Pancreas (tissue), 10 donors: Measurements from ENCODE around the gene KCNC1. TPM values are rescaled to one million over a fixed set of nuclear protein-coding genes. Genes with fewer than 3 reads are reported as not detected.

ENCODE experiments used
- ATAC-seq, 4 donors: fragments of 200-7000 bp; cut with Tn5 transposase; one replicate each; pipeline versions ENCODE4 v1.8.0 to v1.9.1; 2020; ENCODE audit warnings: mild to moderate bottlenecking in 4 of 4, moderate library complexity in 4 of 4
- DNase-seq, 6 donors: peaks; one replicate each; pipeline ENCODE4 v3.0.0-alpha.2; 2020
- FAIRE-seq: peaks from 2 replicates; lab custom pipeline; 2012; peaks lifted over from hg19 to GRCh38; lab: Jason Lieb, UNC
- H3K27ac ChIP-seq, 4 donors: fragments of 200-600 bp; sonication (generic); 1 replicate in 3 of 4; 2 replicates in 1 of 4; pipeline versions ENCODE4 v1.5.0 to v1.8.0; 2020
- H3K27me3 ChIP-seq, 4 donors: fragments of 200-600 bp; one replicate each; pipeline ENCODE4 v1.8.0; 2021
- H3K36me3 ChIP-seq, 3 donors: fragments of 200-600 bp; sonication (generic) in 1 of 3; one replicate each; pipeline versions ENCODE4 v1.5.0 to v1.8.0; 2020 to 2021
- H3K4me1 ChIP-seq, 3 donors: fragments of 200-600 bp; one replicate each; pipeline ENCODE4 v1.8.0; 2021
- H3K4me3 ChIP-seq, 4 donors: fragments of 200-600 bp; sonication (generic) in 2 of 4; one replicate each; pipeline versions ENCODE4 v1.5.0 to v1.8.0; 2020 to 2021
- H3K9me3 ChIP-seq, 4 donors: fragments of 200-600 bp; one replicate each; pipeline ENCODE4 v1.8.0; 2021
- CTCF ChIP-seq, 4 donors: fragments of 200-600 bp; sonication (generic) in 3 of 4; IDR thresholded peaks; one replicate each; pipeline versions ENCODE4 v1.5.0 to v1.8.0; 2021; ENCODE audit warnings: antibody characterized with exemption in 4 of 4
- WGBS, 2 donors: extraction: QIAGEN DNeasy Blood & Tissue Kit; methylation state at CpG; one replicate each; pipeline ENCODE4 v1.1.7; 2013; 5-methylcytosine and 5-hydroxymethylcytosine counted together
- intact Hi-C, 3 donors: fragments of 100-400 bp; cut with DNase I; formaldehyde crosslinking; loops; one replicate each; pipeline versions ENCODE4 v1.11.1 to v1.14.2; 2022
- polyA plus RNA-seq, 2 donors: library from polyadenylated mRNA; stranded (reverse); fragments of 200-250 nt; gene quantifications; one replicate each; pipeline ENCODE4 v1.2.3, GENCODE V29; 2013
- total RNA-seq, 6 donors: library from RNA; stranded (reverse); fragmentation: NEBNext Ultra II Directional in 4 of 6; extraction: Animal tissue kit (Norgen Biotek cat#: 25700) in 4 of 6; gene quantifications; one replicate each; pipeline versions ENCODE4 v1.2.1 to v1.2.4, GENCODE V29; 2021 to 2023
- donor health status: healthy with polysubstance abuse.
- donor health status: DM: no; HTN: no; CAD: no; lungs with moderate emphysema.
- donor health status: DM: no; HTN: no; CAD: no.
- donor health status: control.
- donor health status: control.
- donor health status: Bipolar disorder and iron deficiency.
- donor health status: DM: yes; HTN: yes; CAD: no.
- donor health status: DM: no; HTN: no; CAD: no.
- donor health status: DM: no; HTN: no; CAD: no.
- donor health status: DM: yes; HTN: yes; CAD: no.

The KCNC1 gene
- total and polyA plus RNA-seq, 8 donors = 0.05 to 0.82 (median 0.37) TPM

GRCh38 chr11:17745023-17745772, 10.6 kb downstream of the KCNC1 start:
- Histone ChIP-seq H3K36me3 (no peaks in the 10 kb centered on the region), H3K27ac (no peak overlapping the region), H3K27me3 (no peaks in the 10 kb centered on the region), H3K4me3 (no peak overlapping the region), H3K9me3 (no peaks in the 10 kb centered on the region), H3K4me1 (no peaks in the 10 kb centered on the region)
- WGBS, 2 donors = 73 to 76% methylated on average over 20 of the region's 20 CpGs
- FAIRE-seq = no peak
- no peak for ATAC-seq
- no peak for DNase-seq
- TF ChIP-seq CTCF (IDR thresholded peaks at IDR 0.05) = no peak
- intact Hi-C loops = no loop called here

GRCh38 chr11:17746096-17746495, 11.5 kb downstream of the KCNC1 start:
- Histone ChIP-seq H3K27me3 (no peaks in the 10 kb centered on the region), H3K36me3 (no peaks in the 10 kb centered on the region), H3K4me1 (no peaks in the 10 kb centered on the region), H3K27ac (no peak overlapping the region), H3K4me3 (no peak overlapping the region), H3K9me3 (no peaks in the 10 kb centered on the region)
- DNase-seq (no peak), ATAC-seq (no peak), FAIRE-seq (no peak)
- intact Hi-C loops = no loop called here
- no peak for TF ChIP-seq CTCF (IDR thresholded peaks at IDR 0.05)
- 59 to 73% methylated on average over 11 of the region's 11 CpGs for WGBS, 2 donors

GRCh38 chr11:17747131-17747955, 12.8 kb downstream of the KCNC1 start:
- ATAC-seq (no peak), DNase-seq (no peak), FAIRE-seq (no peak)
- Histone ChIP-seq H3K27me3 (no peaks in the 10 kb centered on the region), H3K4me1 (no peaks in the 10 kb centered on the region), H3K4me3 (no peak overlapping the region), H3K9me3 (no peaks in the 10 kb centered on the region), H3K27ac (no peak overlapping the region), H3K36me3 (no peaks in the 10 kb centered on the region)
- intact Hi-C loops = no loop called here
- 67 to 80% methylated on average over 17 to 19 of the region's 19 CpGs for WGBS, 2 donors
- no peak for TF ChIP-seq CTCF (IDR thresholded peaks at IDR 0.05)

GRCh38 chr11:17748044-17748443, 13.5 kb downstream of the KCNC1 start:
- DNase-seq = no peak
- H3K27me3 ChIP-seq = no peaks in the 10 kb centered on the region
- intact Hi-C loops = no loop called here
- 81 to 94% methylated on average over 8 of the region's 8 CpGs for WGBS, 2 donors
- FAIRE-seq = no peak
- no peak for ATAC-seq
- H3K27ac ChIP-seq = no peak overlapping the region
- H3K4me1 ChIP-seq = no peaks in the 10 kb centered on the region
- H3K36me3 ChIP-seq = no peaks in the 10 kb centered on the region
- no peak overlapping the region for H3K4me3 ChIP-seq
- no peaks in the 10 kb centered on the region for H3K9me3 ChIP-seq
- TF ChIP-seq CTCF (IDR thresholded peaks at IDR 0.05) = no peak
